ENCODE data around the gene SMIM7. TPM values are rescaled to one million over a fixed set of nuclear protein-coding genes. Genes with fewer than 3 reads are reported as not detected.

Gene SMIM7
- total RNA-seq, 1 donor from 2014 or later = 65.3 TPM

DNA sequence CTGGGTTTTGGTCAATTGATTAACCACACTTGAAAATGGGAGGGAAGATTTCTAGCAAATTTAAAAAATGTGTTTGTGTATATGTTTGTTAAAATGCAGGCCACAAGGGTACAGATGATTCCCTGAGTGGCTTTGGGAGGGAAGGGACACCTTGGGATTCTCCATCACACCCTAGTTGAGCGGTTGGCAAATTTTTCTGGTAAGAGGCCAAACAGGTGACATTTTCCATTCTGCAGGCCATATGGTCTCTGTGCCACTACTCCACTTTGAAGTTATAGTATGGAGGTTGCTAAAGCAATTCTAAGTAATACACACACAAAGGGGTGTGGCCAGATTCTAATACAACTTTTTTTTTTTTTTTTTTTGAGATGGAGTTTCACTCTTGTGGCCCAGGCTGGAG is 19.0 kb downstream of the SMIM7 start:
- Histone ChIP-seq H3K27me3 (no peaks in the 10 kb centered on the region), H3K27ac (no peak overlapping the region), H3F3A (ENCODE audit: low read depth) (no peaks in the 10 kb centered on the region), H3K4me2 (no peak overlapping the region), H4K20me1 (ENCODE audit: low read depth) (peaks cover 52% of the 10 kb centered on the region), H3K4me3 (no peak overlapping the region), H3K9ac (no peak overlapping the region), H3K9me3 (ENCODE audit: low read depth) (no peaks in the 10 kb centered on the region), H2AFZ (replicated peaks) (no peak overlapping the region), H3K4me1 (no peaks in the 10 kb centered on the region), H3K79me2 (ENCODE audit: low read depth) (peaks cover 91% of the 10 kb centered on the region), H3K36me3 (no peaks in the 10 kb centered on the region)
- peaks cover 4% of the 10 kb centered on the region for H3K27me3 Mint-ChIP-seq (ENCODE audit: insufficient read depth, low read depth)
- no peak overlapping the region for H3K27ac Mint-ChIP-seq
- no peak for TF ChIP-seq EZH2 (IDR thresholded peaks at IDR 0.05)
- TF ChIP-seq, protein P1, sequence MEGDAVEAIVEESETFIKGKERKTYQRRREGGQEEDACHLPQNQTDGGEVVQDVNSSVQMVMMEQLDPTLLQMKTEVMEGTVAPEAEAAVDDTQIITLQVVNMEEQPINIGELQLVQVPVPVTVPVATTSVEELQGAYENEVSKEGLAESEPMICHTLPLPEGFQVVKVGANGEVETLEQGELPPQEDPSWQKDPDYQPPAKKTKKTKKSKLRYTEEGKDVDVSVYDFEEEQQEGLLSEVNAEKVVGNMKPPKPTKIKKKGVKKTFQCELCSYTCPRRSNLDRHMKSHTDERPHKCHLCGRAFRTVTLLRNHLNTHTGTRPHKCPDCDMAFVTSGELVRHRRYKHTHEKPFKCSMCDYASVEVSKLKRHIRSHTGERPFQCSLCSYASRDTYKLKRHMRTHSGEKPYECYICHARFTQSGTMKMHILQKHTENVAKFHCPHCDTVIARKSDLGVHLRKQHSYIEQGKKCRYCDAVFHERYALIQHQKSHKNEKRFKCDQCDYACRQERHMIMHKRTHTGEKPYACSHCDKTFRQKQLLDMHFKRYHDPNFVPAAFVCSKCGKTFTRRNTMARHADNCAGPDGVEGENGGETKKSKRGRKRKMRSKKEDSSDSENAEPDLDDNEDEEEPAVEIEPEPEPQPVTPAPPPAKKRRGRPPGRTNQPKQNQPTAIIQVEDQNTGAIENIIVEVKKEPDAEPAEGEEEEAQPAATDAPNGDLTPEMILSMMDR (IDR thresholded peaks at IDR 0.05) = no peak
- no peak for TF ChIP-seq EZH2phosphoT487 (IDR thresholded peaks at IDR 0.05)
- no peak overlapping the region for H3K4me3 Mint-ChIP-seq
- H3K36me3 Mint-ChIP-seq = peaks cover 26% of the 10 kb centered on the region
- H3K4me1 Mint-ChIP-seq = peaks cover 4% of the 10 kb centered on the region
- H3K9me3 Mint-ChIP-seq = no peaks in the 10 kb centered on the region
- DNase-seq (ENCODE audit: low spot score) = no peak

DNA sequence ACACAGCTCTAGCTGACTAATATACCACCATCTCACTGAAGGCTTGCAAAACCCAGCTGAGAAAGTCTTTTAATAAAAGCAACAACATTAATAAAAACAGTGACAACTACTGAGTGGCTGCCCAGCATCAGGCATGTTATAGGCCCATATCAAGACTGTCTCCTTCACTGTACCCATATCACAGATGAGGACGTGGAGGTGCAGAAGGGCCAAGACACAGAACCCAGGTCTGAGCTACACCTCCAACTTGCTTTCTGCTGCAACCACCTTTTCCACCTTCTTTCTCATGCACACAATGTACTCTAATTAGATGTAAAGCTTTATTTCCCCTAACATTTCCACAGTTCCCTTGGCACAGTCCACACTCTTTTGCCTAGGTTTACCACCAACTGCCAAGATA is 21.3 kb downstream of the SMIM7 start:
- H3K36me3 ChIP-seq = no peaks in the 10 kb centered on the region
- no peak overlapping the region for H3K27ac ChIP-seq
- H2AFZ ChIP-seq (replicated peaks) = no peak overlapping the region
- peaks cover 75% of the 10 kb centered on the region for H3K79me2 ChIP-seq (ENCODE audit: low read depth)
- Mint-ChIP-seq H3K36me3 (peaks cover 16% of the 10 kb centered on the region), H3K27ac (no peak overlapping the region), H3K9me3 (no peaks in the 10 kb centered on the region), H3K27me3 (ENCODE audit: insufficient read depth, low read depth) (peaks cover 4% of the 10 kb centered on the region), H3K4me1 (peaks cover 4% of the 10 kb centered on the region), H3K4me3 (no peak overlapping the region)
- H3K9me3 ChIP-seq (ENCODE audit: low read depth) = no peaks in the 10 kb centered on the region
- H3K4me3 ChIP-seq = no peak overlapping the region
- H3K4me2 ChIP-seq = no peak overlapping the region
- H3K27me3 ChIP-seq = no peaks in the 10 kb centered on the region
- no peaks in the 10 kb centered on the region for H3K4me1 ChIP-seq
- H3F3A ChIP-seq (ENCODE audit: low read depth) = no peaks in the 10 kb centered on the region
- H4K20me1 ChIP-seq (ENCODE audit: low read depth) = peaks cover 44% of the 10 kb centered on the region
- H3K9ac ChIP-seq = no peak overlapping the region
- TF ChIP-seq, protein P1 (IDR thresholded peaks at IDR 0.05) = no peak
- no peak for TF ChIP-seq EZH2 (IDR thresholded peaks at IDR 0.05)
- no peak for DNase-seq (ENCODE audit: low spot score)

DNA sequence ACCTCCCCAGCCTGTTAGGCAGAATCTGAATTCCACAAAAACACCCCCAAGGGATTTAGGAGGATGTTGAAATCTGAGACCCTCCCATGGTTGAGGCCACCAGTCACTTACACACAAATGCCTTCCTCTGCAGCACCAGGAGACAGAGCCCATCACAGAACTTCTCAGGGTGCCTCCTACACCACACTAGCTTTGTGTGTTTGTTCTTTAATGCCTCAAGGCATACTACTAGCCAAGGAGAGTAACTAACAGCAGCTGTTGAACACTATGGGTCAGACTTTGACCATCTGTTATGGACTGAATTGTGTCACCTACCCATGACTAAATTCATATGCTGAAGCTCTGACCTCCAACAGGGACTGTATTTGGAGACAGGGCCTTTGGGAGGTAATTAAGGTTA is 22.4 kb downstream of the SMIM7 start:
- Histone ChIP-seq H2AFZ (replicated peaks) (no peak overlapping the region), H3K4me3 (no peak overlapping the region), H3K9me3 (ENCODE audit: low read depth) (no peaks in the 10 kb centered on the region), H3K79me2 (ENCODE audit: low read depth) (peaks cover 64% of the 10 kb centered on the region), H3K4me2 (no peak overlapping the region), H3K27ac (no peak overlapping the region), H3F3A (ENCODE audit: low read depth) (no peaks in the 10 kb centered on the region), H3K27me3 (no peaks in the 10 kb centered on the region), H4K20me1 (ENCODE audit: low read depth) (peaks cover 48% of the 10 kb centered on the region), H3K4me1 (no peaks in the 10 kb centered on the region), H3K36me3 (no peaks in the 10 kb centered on the region), H3K9ac (no peak overlapping the region)
- Mint-ChIP-seq H3K27me3 (ENCODE audit: insufficient read depth, low read depth) (peaks cover 4% of the 10 kb centered on the region), H3K9me3 (no peaks in the 10 kb centered on the region), H3K4me3 (no peak overlapping the region), H3K27ac (no peak overlapping the region), H3K36me3 (peaks cover 15% of the 10 kb centered on the region), H3K4me1 (peaks cover 4% of the 10 kb centered on the region)
- DNase-seq (ENCODE audit: low spot score) = no peak
- TF ChIP-seq EZH2 (IDR thresholded peaks at IDR 0.05) (no peak), EZH2phosphoT487 (IDR thresholded peaks at IDR 0.05) (no peak)
- TF ChIP-seq, protein P1 (IDR thresholded peaks at IDR 0.05) = no peak
